SH-SY5Y (cell line): ENCODE measurements around the gene COL1A2.

ENCODE experiments used
- GATA2 ChIP-seq: IDR thresholded peaks from 2 replicates; pipeline ENCODE4 v1.6.1; 2011; ENCODE audit warnings: mild to moderate bottlenecking, low read depth, low read length
- GATA3 ChIP-seq: IDR thresholded peaks from 2 replicates; pipeline ENCODE4 v1.6.1; 2011; ENCODE audit warnings: low read depth, mild to moderate bottlenecking, low read length, moderate library complexity

DNA sequence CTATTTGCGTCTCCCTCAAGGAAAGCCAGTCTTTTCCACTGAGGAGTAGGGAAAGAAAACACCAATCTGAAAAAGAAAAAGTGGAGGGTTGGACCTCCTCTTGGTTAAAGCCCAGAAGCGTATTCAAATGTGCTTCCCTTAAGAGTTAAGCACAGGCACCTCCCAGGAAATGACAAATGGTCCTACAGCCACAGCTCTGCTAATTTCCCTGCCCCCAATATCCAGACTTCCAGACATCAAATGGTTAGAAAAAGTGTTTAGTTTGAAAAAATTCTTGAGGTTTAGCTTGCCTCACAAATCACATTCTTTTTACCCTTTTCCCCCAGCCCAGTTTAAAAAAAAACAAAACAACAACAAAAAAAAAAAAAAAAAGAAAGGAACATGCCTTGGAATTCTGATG is 19.0 kb upstream of the COL1A2 start:
- TF ChIP-seq GATA3 (no peak), GATA2 (no peak)
